ENCODE results near the gene TMEM187.

DNA sequence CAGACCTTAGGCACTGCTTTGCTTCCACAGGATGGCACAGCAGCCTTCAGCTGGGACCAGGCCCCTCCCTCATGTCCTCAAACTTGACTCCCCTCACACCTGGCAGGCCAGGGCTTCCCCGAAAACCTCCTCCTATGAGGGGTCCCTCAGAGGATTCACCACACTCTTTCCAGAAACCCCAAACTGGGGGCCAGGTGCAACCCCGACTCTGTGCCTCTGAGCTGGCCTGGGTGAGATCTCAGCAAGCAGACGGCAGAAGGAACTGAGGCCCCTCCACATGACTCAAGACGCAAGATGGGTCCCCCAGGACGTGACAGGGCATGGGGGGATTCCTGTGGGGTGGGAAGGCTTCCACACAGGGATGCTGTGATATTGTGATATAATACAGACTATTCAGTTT lies 7.1 kb upstream of the TMEM187 start:
- TF ChIP-seq, protein P1, sequence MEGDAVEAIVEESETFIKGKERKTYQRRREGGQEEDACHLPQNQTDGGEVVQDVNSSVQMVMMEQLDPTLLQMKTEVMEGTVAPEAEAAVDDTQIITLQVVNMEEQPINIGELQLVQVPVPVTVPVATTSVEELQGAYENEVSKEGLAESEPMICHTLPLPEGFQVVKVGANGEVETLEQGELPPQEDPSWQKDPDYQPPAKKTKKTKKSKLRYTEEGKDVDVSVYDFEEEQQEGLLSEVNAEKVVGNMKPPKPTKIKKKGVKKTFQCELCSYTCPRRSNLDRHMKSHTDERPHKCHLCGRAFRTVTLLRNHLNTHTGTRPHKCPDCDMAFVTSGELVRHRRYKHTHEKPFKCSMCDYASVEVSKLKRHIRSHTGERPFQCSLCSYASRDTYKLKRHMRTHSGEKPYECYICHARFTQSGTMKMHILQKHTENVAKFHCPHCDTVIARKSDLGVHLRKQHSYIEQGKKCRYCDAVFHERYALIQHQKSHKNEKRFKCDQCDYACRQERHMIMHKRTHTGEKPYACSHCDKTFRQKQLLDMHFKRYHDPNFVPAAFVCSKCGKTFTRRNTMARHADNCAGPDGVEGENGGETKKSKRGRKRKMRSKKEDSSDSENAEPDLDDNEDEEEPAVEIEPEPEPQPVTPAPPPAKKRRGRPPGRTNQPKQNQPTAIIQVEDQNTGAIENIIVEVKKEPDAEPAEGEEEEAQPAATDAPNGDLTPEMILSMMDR (IDR thresholded peaks at IDR 0.05) = no peak
- no peak for TF ChIP-seq POLR2A (IDR thresholded peaks at IDR 0.05)

All from thyroid gland (tissue), 4 donors.